IPS-18a (cell line): Measurements from ENCODE around the gene JAK3.
"Not testable (repeated sequence)": the region's sequence is repeated elsewhere in the genome, so short reads cannot be mapped to it uniquely, and the experiment has no call there.

Experiments used
- H3K27ac ChIP-seq: one replicate; pipeline ENCODE4 v1.5.1; 2013; ENCODE audit warnings: low read length
- H3K27me3 ChIP-seq: one replicate; pipeline ENCODE4 v1.6.1; 2013; ENCODE audit warnings: mild to moderate bottlenecking, low read length; ENCODE audit not compliant: control insufficient read depth, insufficient read depth
- H3K36me3 ChIP-seq: one replicate; pipeline ENCODE4 v1.6.1; 2013; ENCODE audit warnings: low read depth, low read length; ENCODE audit not compliant: control insufficient read depth
- H3K4me1 ChIP-seq: one replicate; pipeline ENCODE4 v1.6.1; 2013; ENCODE audit warnings: low read depth, low read length; ENCODE audit not compliant: control insufficient read depth
- H3K4me3 ChIP-seq: one replicate; pipeline ENCODE4 v1.5.1; 2013; ENCODE audit warnings: low read length
- H3K9ac ChIP-seq: one replicate; pipeline ENCODE4 v1.6.1; 2013; ENCODE audit warnings: mild to moderate bottlenecking, low read length, moderate library complexity
- H3K9me3 ChIP-seq: one replicate; pipeline ENCODE4 v1.6.1; 2013; ENCODE audit warnings: low read depth, low read length; ENCODE audit not compliant: control insufficient read depth

JAK3 gene

DNA sequence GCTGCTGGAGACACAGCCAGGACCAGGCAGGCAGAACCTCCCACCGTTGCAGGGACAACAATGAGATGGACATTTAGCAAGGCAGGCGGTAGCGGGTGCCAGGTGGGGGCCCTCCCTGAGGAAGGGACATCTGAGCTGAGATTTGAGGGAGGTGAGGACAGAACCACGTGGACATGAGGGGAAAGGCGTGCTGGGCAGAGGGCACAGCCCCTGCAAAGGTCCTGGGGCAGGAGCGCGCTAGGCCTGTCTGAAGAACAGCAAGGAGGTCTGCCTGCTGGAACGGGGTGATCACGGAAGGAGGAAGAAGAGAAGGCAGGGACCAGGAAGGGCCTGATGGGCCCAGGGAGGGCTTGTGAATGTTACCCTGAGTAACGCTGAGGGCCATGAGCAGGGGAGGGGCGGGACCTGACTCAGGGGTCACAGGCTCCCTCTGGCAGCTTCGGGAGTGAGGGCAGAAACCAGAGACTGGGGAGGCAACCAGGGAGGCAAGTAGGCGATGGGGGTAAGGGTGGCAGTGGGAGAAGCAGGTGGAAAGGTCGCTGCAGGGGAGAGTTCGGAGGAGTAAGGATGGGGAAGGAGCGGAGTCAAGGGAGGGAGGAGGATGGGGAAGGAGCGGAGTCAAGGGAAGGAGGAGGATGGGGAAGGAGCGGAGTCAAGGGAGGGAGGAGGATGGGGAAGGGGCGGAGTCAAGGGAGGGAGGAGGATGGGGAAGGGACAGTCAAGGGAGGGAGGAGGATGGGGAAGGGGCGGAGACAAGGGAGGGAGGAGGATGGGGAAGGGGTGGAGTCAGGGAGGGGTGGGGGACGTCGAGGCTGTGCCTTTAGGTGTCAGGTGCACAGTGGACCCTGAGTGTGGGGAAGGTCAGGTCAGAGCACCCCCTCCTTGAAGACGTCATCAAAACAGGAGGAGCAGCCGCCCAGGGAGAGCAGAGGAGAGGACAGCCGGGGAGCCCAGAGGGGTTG, 68.5 kb downstream of the JAK3 start:
- Histone ChIP-seq H3K36me3 (no peaks in the 10 kb centered on the region), H3K4me1 (no peaks in the 10 kb centered on the region), H3K27ac (no peak overlapping the region), H3K9ac (peak overlapping the region; percentile 2), H3K27me3 (no peaks in the 10 kb centered on the region), H3K4me3 (peak overlapping the region; percentile 70), H3K9me3 (no peaks in the 10 kb centered on the region)

- Histone ChIP-seq H3K4me3 (peak overlapping the region; percentile 70), H3K27me3 (no peaks in the 10 kb centered on the region), H3K4me1 (no peaks in the 10 kb centered on the region), H3K27ac (no peak overlapping the region), H3K36me3 (no peaks in the 10 kb centered on the region), H3K9me3 (no peaks in the 10 kb centered on the region), H3K9ac (peak overlapping the region; percentile 2)
Observed at GRCh38 chr19:17778251-17778967, 69.4 kb downstream of the JAK3 start.

- not testable (repeated sequence) for H3K36me3 ChIP-seq, H3K27me3 ChIP-seq, H3K4me1 ChIP-seq, H3K9ac ChIP-seq, H3K9me3 ChIP-seq, H3K27ac ChIP-seq
- H3K4me3 ChIP-seq, result peak overlapping the region; percentile 70
Observed at GRCh38 chr19:17777840-17778239, 69.9 kb downstream of the JAK3 start.

DNA sequence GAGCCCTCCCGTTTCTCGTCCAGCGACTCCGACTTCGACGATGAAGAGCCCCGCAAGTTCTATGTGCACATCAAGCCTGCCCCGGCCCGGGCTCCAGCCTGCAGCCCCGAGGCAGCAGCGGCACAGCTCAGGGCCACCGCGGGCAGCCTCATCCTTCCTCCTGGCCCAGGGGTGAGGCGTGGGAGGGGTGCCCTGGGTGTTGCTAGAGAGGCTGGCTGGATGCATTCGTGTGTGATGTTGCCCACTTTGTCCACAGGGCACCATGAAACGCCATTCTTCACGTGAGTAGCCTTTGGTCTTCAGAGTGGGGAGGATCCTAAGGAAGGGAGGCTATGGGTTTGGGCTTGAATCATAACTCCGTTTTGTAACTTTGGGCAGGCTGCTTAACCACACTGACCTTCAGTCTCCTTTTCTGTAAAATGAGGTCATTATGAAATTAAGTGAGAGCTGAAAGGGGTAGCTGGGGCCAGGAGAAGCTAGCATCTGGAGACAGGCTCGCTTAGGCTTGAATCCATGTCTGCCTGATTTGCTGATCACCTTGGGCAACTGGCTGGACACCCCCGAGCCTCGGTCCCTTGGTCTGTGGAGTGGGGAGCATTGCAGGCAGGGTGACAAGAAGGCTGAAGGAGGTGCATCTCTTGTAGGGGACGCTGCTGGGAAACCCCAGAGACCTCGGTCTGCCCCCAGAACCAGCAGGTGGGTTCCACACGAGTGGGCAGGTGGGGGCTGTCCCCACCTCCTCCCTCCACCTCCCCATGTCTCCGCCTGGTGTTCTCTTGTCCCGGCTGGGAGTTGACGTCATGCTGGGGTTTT, 71.6 kb downstream of the JAK3 start:
- no peak overlapping the region for H3K9ac ChIP-seq
- no peaks in the 10 kb centered on the region for H3K4me1 ChIP-seq
- no peaks in the 10 kb centered on the region for H3K36me3 ChIP-seq

DNA sequence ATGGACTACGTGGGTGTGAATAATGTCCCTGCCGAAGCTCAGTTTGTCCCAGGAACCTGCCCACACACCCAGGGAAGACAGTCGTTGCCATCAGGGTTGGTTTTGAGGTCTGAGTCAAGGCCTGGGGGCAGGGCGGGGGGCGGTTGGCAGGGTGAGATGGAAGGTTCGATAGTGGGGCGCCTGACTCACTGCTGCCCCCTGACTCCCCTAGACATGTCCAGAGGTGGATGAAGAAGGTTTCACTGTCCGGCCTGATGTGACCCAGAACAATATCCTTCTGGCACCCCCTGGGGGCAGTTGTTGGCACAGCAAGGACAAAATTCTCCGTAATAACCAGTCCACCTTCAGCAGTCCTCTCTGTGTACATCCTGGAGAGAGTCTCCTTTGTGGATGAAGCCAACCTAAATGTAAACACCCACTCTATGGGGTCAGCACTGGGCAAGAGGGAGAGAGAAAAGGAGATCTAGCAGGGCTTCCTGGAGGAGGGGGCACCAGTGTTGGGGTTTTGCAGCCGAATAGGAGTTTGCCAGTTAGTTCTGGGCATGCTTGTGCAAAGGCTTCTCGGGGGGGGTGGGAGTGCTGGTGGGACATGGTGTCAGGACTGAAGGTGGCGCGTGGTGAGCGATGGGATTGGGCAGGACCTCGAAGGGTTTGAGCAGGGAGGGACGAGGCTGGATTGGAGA, 72.4 kb downstream of the JAK3 start:
- Histone ChIP-seq H3K36me3 (no peaks in the 10 kb centered on the region), H3K27ac (no peak overlapping the region), H3K9me3 (no peaks in the 10 kb centered on the region), H3K9ac (no peak overlapping the region), H3K27me3 (no peaks in the 10 kb centered on the region), H3K4me1 (no peaks in the 10 kb centered on the region), H3K4me3 (no peak overlapping the region)

More for the DNA sequence above, 71.6 kb downstream of the JAK3 start:
- Histone ChIP-seq H3K27ac (no peak overlapping the region), H3K4me3 (no peak overlapping the region), H3K9me3 (no peaks in the 10 kb centered on the region), H3K27me3 (no peaks in the 10 kb centered on the region)
